GM18909 (cell line): ENCODE data around the gene PDE3B.
"Not testable (repeated sequence)": the region's sequence is repeated elsewhere in the genome, so short reads cannot be mapped to it uniquely, and the experiment has no call there.

ENCODE experiments used
- ATAC-seq: cut with Tn5 transposase; IDR thresholded peaks from one replicate; pipeline ENCODE4 v1.9.1; 2021; ENCODE audit warnings: mild to moderate bottlenecking; ENCODE audit not compliant: unreplicated experiment, poor library complexity

Gene PDE3B

DNA sequence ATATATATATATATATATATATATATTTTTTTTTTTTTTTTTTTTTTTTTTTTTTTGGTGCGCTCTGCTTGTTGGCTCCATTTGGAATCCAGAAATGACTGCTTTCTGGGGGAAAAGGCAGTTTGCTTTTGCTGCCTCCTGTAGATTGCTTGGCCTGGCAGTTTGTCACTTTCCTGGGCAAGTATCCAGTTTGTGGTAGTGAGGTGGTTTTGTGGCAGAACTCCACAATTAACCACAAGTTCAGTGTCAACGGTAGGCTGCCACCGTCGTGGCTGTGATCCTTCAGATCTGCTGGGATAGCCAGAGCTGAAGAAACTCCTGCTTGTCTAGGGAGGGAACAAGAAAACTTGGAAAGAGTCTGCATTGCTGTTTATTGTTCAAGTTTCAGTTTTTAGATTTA is 5.0 kb upstream of the PDE3B start:
- no peak for ATAC-seq

GRCh38 chr11:14641801-14642200 is 1.8 kb upstream of the PDE3B start:
- no peak for ATAC-seq

GRCh38 chr11:14642453-14642852 is 1.2 kb upstream of the PDE3B start:
- ATAC-seq, result no peak

DNA sequence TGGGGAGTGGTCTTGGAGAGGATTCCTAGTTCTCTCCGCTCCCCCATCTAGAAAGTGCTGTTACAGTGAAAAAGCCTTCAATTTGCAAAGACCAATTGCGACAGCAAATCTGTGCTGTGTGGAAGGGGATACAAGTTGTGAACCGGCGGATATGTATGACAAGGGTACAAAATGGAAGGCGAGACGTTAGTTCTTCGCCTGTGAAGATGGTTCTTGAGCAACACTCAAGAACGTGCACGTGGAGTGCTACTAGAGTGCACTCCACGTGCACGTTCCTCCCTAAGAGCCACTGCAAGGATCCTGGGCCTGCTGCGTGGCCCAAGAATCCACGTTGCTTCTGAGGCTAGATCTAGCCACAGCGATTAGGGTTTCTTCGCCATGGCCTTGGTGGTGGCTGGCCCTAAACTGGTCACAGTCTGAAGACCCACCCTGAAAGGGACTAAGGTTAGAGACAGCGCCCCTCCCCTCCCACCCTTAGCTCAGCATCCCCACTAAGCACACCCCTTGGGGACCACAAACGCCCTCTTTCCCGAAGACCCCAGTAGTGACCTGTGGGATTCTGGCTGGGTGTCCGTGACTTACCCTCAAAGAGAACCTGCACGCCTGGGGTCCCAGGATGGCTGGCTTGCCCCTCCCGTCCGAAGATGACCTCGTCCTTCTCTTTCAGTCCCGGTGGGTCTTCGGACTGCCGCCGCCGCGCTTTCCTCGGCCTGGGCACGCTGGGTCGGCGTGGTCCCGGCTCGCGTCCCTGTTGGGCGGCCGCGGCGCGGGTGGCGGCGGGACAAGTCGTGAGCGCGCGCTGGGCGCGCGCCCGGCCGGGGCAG is 519 bp upstream of the PDE3B start:
- ATAC-seq, result no peak

GRCh38 chr11:14644226-14645014 is 816 bp downstream of the PDE3B start:
- peak; percentile 61 for ATAC-seq

DNA sequence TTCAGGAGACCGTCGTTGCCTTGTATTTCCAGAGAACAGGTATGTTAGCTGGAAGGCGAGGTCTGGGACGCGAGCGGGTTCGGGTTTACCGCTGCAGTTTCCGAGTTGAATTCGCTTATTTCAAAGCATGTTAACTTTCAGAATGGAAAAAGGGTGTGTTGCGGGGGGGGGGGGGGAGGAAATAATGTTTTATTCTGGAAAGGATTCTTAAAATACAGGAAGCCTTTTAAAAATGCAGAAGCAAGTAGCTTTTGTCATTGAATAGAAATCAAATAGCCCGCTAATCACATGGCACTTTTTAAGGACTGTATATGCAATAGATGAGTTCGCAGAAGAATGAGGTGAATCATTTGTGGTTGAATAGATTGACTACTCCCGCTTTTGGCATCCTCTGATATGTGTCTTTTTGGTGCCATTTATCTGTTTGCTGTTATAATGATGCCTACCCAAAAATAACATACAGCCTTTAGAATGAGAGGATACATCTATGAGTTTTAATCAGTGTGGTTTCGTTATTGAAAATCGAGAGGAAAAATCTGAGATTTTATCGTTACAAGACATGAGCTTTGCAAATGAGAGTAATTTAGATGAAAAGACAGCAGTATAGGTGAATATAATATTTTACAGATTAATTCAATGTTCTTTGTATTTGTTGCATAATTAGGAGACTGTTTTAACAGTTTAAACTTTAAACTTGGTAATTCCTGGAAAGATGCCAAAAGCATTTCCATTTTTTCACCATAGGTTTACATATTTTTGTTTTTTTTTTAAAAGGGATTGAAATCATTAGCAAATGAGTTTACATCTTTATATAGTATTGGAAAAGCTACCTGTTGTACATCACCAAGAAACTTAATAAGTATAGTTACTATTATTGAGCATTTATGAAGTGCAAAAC is 1.7 kb downstream of the PDE3B start:
- no peak for ATAC-seq

DNA sequence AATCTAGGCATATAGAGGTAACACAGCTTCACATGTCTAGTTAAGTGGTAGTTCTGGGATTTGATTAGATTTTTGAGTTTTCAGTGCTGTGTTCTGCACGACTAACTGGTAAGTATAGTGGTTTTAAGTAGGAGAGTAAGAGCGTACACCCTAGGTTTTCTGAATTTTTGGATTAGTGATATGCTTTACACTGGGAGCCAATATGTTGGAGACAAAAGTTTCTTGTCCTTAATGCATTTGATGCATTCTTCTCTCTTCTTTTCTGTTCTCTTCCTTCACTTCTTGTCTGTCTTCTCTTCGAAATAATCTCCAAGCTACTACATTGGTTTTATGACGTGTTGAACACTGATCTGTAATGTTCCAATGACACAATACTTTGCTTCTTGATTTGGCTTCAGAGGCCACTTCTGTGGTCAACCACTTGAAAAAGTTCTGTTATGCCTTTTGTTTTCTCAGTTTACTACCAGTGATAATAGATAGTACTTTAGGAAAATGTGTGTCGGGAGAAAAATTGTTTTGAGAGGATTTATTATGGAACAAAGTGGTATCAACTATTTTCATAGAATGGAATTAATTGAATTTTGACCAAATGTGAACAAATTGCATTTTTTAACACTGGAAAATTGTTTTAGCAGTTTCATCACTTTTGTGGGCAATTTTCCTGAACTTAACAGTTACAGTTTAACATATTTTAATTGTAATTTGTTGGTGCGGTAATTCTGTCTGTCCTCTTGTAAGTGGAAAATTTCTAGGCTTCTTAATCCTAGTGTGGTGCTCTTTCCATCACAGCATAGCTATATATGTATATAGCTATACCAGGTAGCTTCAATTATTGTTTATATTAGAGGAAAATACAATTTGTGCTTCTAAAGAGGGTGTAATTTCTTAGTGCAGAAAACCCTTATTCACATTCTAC is 2.6 kb downstream of the PDE3B start:
- no peak for ATAC-seq

- no peak for ATAC-seq
These were observed 6.5 kb downstream of the PDE3B start for GRCh38 chr11:14650064-14650463.

DNA sequence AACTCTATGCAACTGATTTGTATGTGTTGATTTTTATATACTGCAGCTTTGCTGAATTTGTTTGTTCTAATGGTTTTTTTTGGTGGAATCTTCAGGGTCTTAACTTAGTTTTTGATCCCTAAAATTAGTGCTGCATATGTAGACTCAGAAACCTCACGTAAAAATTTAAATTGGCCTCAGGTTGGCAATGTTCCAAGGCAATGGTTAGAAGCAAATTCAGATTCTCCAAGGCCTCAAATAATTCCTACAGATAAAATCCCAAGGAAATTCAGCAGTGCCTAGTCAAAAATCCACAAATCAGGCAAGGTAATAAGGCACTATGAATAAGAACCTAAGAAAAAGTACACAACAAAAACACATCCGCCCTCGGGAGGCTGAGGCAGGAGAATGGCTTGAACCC is 9.5 kb downstream of the PDE3B start:
- no peak for ATAC-seq

DNA sequence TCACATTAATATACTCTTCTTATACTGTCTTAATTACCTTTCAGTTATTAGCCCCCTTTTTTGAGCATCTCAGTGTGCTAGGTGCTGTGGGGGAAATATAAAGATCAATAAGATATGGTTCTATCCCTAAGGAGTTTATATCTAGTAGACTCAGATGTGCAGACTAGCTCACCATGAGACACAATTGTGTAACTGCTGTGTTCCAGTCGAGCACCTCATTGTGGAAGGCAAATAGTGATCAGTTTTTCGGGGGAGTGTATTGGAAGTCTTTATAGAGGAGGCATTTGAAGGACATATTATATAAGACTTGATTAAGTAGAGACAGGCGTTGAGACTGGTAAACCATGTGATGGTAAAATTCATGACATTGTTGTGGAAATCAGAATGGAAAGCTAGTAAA is 11.8 kb downstream of the PDE3B start:
- no peak for ATAC-seq

GRCh38 chr11:14656536-14657457 is 13.2 kb downstream of the PDE3B start:
- no peak for ATAC-seq

DNA sequence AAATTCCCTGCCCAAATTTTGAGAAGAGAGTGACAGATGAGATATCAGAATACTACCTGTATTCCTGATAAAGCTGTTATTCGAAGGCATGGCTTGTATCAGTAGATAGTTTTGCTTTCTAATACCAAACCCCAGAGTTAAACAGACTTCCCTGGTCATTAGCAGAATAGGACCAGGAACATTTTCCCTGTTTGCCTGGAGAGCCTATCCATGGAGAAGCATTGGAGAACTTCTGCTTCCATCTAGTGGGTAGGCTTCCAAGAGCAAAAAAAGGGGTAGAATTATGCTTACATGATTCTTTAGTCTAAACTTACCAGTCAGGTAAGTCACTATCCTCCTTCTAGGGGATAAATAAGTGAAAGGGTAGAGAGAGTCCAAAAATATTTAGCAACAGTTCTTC is 14.2 kb downstream of the PDE3B start:
- ATAC-seq, result no peak

GRCh38 chr11:14664926-14665325 is 21.3 kb downstream of the PDE3B start:
- ATAC-seq, result not testable (repeated sequence)

GRCh38 chr11:14667329-14667728 is 23.7 kb downstream of the PDE3B start:
- ATAC-seq, result not testable (repeated sequence)

- no peak for ATAC-seq
These were observed 25.2 kb downstream of the PDE3B start for GRCh38 chr11:14668731-14669301.

DNA sequence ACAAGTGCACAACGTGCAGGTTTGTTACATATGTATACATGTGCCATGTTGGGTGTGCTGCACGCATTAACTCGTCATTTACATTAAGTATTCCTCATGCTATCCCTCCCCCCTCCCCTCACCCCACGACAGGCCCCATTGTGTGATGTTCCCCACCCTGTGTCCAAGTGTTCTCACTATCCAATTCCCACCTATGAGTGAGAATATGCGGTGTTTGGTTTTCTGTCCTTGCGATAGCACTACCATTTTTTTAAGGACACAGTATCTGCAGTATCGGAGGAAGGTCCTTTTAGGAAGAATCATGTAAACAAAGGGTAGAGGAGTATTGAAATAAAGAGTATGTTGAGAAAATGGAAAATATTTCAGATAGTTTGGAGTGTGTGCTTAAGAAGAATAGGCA is 25.9 kb downstream of the PDE3B start:
- ATAC-seq, result no peak

GRCh38 chr11:14669958-14670357 is 26.4 kb downstream of the PDE3B start:
- no peak for ATAC-seq

DNA sequence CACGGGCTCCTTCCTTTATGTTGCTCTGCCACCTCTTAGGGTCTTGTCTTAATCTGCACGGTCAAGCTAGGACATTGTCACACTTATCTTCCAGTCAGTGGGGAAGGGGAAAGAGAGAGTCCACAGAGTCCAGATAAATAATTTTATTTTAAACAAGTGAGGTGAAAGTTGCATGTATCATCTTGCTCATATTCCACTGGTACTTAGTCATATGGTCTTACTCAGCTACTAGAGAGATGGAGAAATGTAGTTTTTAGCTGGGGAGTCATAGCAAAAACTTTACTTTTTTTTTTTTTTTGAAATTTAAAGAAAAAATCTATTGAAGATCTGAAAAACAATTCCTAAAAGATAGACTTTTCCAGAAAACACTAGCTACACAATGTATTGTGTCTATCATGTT is 29.0 kb downstream of the PDE3B start:
- ATAC-seq, result no peak
